Spleen (tissue), 13 donors: Measurements from ENCODE around the gene LUZP4. TPM values are rescaled to one million over a fixed set of nuclear protein-coding genes. Genes with fewer than 3 reads are reported as not detected.

Experiments used
- DNase-seq: peaks from one replicate; pipeline ENCODE4 v3.0.0-alpha.2; 2020
- H3K27ac ChIP-seq, 8 donors: fragments of 200-600 bp; sonication (generic) in 7 of 8; 1 replicate in 4 of 8; 2 replicates in 4 of 8; pipeline versions ENCODE4 v1.5.0 to v1.8.0; 2016 to 2021; ENCODE audit warnings: inconsistent platforms in 4 of 8, mild to moderate bottlenecking in 4 of 8, moderate library complexity in 1 of 8
- H3K27me3 ChIP-seq, 7 donors: fragments of 200-600 bp; sonication (generic) in 6 of 7; replicated peaks in 1 of 7; 1 replicate in 4 of 7; 2 replicates in 3 of 7; pipeline versions ENCODE4 v1.5.0 to v1.8.0; 2016 to 2021; ENCODE audit warnings: inconsistent platforms in 3 of 7, mild to moderate bottlenecking in 1 of 7
- H3K36me3 ChIP-seq, 6 donors: fragments of 200-600 bp; sonication (generic) in 5 of 6; 1 replicate in 4 of 6; 2 replicates in 2 of 6; pipeline versions ENCODE4 v1.5.0 to v1.8.0; 2016 to 2021; ENCODE audit warnings: inconsistent platforms in 2 of 6
- H3K4me1 ChIP-seq, 6 donors: fragments of 200-600 bp; sonication (generic) in 5 of 6; 1 replicate in 3 of 6; 2 replicates in 3 of 6; pipeline versions ENCODE4 v1.5.0 to v1.8.0; 2016 to 2021; ENCODE audit warnings: inconsistent platforms in 3 of 6
- H3K4me3 ChIP-seq, 8 donors: fragments of 200-600 bp; sonication (generic) in 7 of 8; 1 replicate in 4 of 8; 2 replicates in 4 of 8; pipeline versions ENCODE4 v1.5.0 to v1.8.0; 2016 to 2021; ENCODE audit warnings: inconsistent platforms in 4 of 8, mild to moderate bottlenecking in 4 of 8, moderate library complexity in 2 of 8
- H3K9me3 ChIP-seq, 8 donors: fragments of 200-600 bp; sonication (generic) in 7 of 8; 1 replicate in 4 of 8; 2 replicates in 4 of 8; pipeline versions ENCODE4 v1.5.0 to v1.8.0; 2016 to 2021; ENCODE audit warnings: inconsistent platforms in 4 of 8
- CTCF ChIP-seq, 11 experiments: fragments of 200-600 bp in 7 of 11; fragments of 450-650 bp in 4 of 11; sonication (generic) in 4 of 11; IDR thresholded peaks in 8 of 11; conservative IDR thresholded peaks in 3 of 11; 1 replicate in 7 of 11; 2 replicates in 4 of 11; pipeline versions ENCODE4 v1.4.0 to v1.8.0; 2016 to 2021; ENCODE audit warnings: antibody characterized with exemption in 11 of 11, inconsistent platforms in 4 of 11, mild to moderate bottlenecking in 1 of 11
- POLR2A ChIP-seq, 3 donors: fragments of 450-650 bp; IDR thresholded peaks; one replicate each; pipeline ENCODE4 v1.5.1; 2017; ENCODE audit warnings: antibody characterized with exemption in 3 of 3, mild to moderate bottlenecking in 1 of 3
- POLR2AphosphoS5 ChIP-seq, 3 donors: sonication (generic); formaldehyde crosslinking; IDR thresholded peaks; one replicate each; pipeline ENCODE4 v1.5.1; 2017; ENCODE audit warnings: antibody characterized with exemption in 3 of 3
- WGBS, 5 donors: extraction: QIAGEN DNeasy Blood & Tissue Kit in 3 of 5; methylation state at CpG; one replicate each; pipeline versions ENCODE4 v1.1.5 to v1.1.7; 2013 to 2018; 5-methylcytosine and 5-hydroxymethylcytosine counted together
- intact Hi-C: fragments of 100-400 bp; cut with DNase I; formaldehyde crosslinking; loops from one replicate; pipeline ENCODE4 v1.15.0; 2023; ENCODE audit warnings: low total_unique reads
- long read RNA-seq, 2 donors: transcript quantifications; one replicate each; lab custom pipeline, GENCODE V29; 2026
- polyA plus RNA-seq, 3 donors: library from polyadenylated mRNA; stranded (reverse); fragments of 200-250 nt; gene quantifications; one replicate each; pipeline ENCODE4 v1.2.1, GENCODE V29; 2013
- total RNA-seq, 7 donors: library from RNA; depleted of rRNA in 3 of 7; stranded (reverse); fragments of >200 nt in 3 of 7; fragmentation: NEBNext Ultra II Directional in 4 of 7; extraction: Animal tissue kit (Norgen Biotek cat#: 25700) in 4 of 7; gene quantifications; one replicate each; pipeline versions ENCODE4 v1.1.0 to v1.2.1, GENCODE V29; 2016 to 2021
- donor health status: healthy with polysubstance abuse.
- donor health status: DM: no; HTN: no; CAD: no; lungs with moderate emphysema.
- donor health status: DM: no; HTN: no; CAD: no.
- donor health status: Bipolar disorder and iron deficiency.
- donor health status: healthy.
- donor health status: DM: no; HTN: no; CAD: no.
- donor health status: DM: yes; HTN: yes; CAD: no.

Gene LUZP4
- total RNA-seq (not detected), polyA plus RNA-seq (not detected)
- long read RNA-seq, donor 1 = 0 reads
- long read RNA-seq, donor 2 = 0 reads

GRCh38 chrX:115289465-115289864 lies at the start of gene LUZP4:
Gene LUZP4 (plus strand): TSS chrX:115289715. CDS start chrX:115289760, 45 bp downstream.
- DNase-seq = no peak
- H3K4me3 ChIP-seq = no peak within 1 kb of the TSS
- 78 to 99% (median 94%) methylated on average over 15 to 17 of the region's 17 CpGs for WGBS, 5 donors

GRCh38 chrX:115251458-115252233 lies 37.9 kb upstream of the LUZP4 start:
- intact Hi-C loops = no loop called here
- Histone ChIP-seq H3K4me1 (no peaks in the 10 kb centered on the region), H3K4me3 (no peak overlapping the region), H3K27ac (no peak overlapping the region), H3K27me3 (peaks cover 0 to 11% (median 0%) of the 10 kb centered on the region in 7 donors), H3K9me3 (no peaks in the 10 kb centered on the region), H3K36me3 (no peaks in the 10 kb centered on the region)
- WGBS, 5 donors = 57 to 79% (median 67%) methylated on average over 2 of the region's 2 CpGs
- TF ChIP-seq CTCF (IDR thresholded peaks at IDR 0.05 in 8 of 11, conservative IDR thresholded peaks at IDR 0.05 in 3 of 11) = no peak
- TF ChIP-seq POLR2AphosphoS5 (IDR thresholded peaks at IDR 0.05) = no peak
- no peak for TF ChIP-seq POLR2A (IDR thresholded peaks at IDR 0.05)
- DNase-seq = no peak

More at GRCh38 chrX:115289465-115289864, at the start of gene LUZP4:
- Histone ChIP-seq H3K27ac (no peak within 1 kb of the TSS), H3K9me3 (peaks cover 0 to 8% (median 0%) of the 10 kb centered on the region in 8 donors), H3K36me3 (no peaks in the 10 kb centered on the region), H3K4me1 (no peaks in the 10 kb centered on the region), H3K27me3 (no peaks in the 10 kb centered on the region)
- intact Hi-C loops = no loop called here
- TF ChIP-seq POLR2AphosphoS5 (IDR thresholded peaks at IDR 0.05) (no peak), CTCF (IDR thresholded peaks at IDR 0.05 in 8 of 11, conservative IDR thresholded peaks at IDR 0.05 in 3 of 11) (no peak), POLR2A (IDR thresholded peaks at IDR 0.05) (no peak)

GRCh38 chrX:115255003-115255402 lies 34.5 kb upstream of the LUZP4 start:
- TF ChIP-seq CTCF (IDR thresholded peaks at IDR 0.05 in 8 of 11, conservative IDR thresholded peaks at IDR 0.05 in 3 of 11) = no peak
- H3K4me1 ChIP-seq = no peaks in the 10 kb centered on the region

GRCh38 chrX:115257711-115258110 lies 31.8 kb upstream of the LUZP4 start:
- Histone ChIP-seq H3K27ac (no peak overlapping the region), H3K36me3 (no peaks in the 10 kb centered on the region), H3K4me3 (no peak overlapping the region), H3K9me3 (no peaks in the 10 kb centered on the region), H3K4me1 (no peaks in the 10 kb centered on the region), H3K27me3 (peaks cover 0 to 8% (median 0%) of the 10 kb centered on the region in 7 donors)
- TF ChIP-seq POLR2A (IDR thresholded peaks at IDR 0.05) (no peak), CTCF (IDR thresholded peaks at IDR 0.05 in 8 of 11, conservative IDR thresholded peaks at IDR 0.05 in 3 of 11) (no peak), POLR2AphosphoS5 (IDR thresholded peaks at IDR 0.05) (no peak)
- no peak for DNase-seq
- intact Hi-C loops = no loop called here

More at GRCh38 chrX:115255003-115255402, 34.5 kb upstream of the LUZP4 start:
- no peaks in the 10 kb centered on the region for H3K9me3 ChIP-seq
- H3K36me3 ChIP-seq = no peaks in the 10 kb centered on the region
- DNase-seq = no peak
- H3K27me3 ChIP-seq = no peaks in the 10 kb centered on the region
- intact Hi-C loops = no loop called here
- H3K27ac ChIP-seq = no peak overlapping the region
- H3K4me3 ChIP-seq = no peak overlapping the region
- 78 to 100% (median 88%) methylated on average over 2 of the region's 2 CpGs for whole genome bisulfite sequencing, 5 donors
